Measurements from ENCODE around the gene PODXL. TPM values are rescaled to one million over a fixed set of nuclear protein-coding genes. Genes with fewer than 3 reads are reported as not detected.
"Not testable (repeated sequence)": the region's sequence is repeated elsewhere in the genome, so short reads cannot be mapped to it uniquely, and the experiment has no call there.

PODXL gene
- total and polyA plus RNA-seq, 11 donors = 30.9 to 230 (median 71.8) TPM

GRCh38 chr7:131506597-131506996, 49.8 kb downstream of the PODXL start:
- Histone ChIP-seq H3K27ac (no peak overlapping the region), H3K36me3 (peaks cover 0 to 82% (median 44%) of the 10 kb centered on the region in 9 donors), H3K27me3 (no peaks in the 10 kb centered on the region), H3K9me3 (no peaks in the 10 kb centered on the region), H3K4me1 (peaks cover 14 to 63% (median 42%) of the 10 kb centered on the region in 12 donors), H3K4me3 (no peak overlapping the region)
- 83 to 85% (median 84%) methylated on average over 18 of the region's 18 CpGs for WGBS, 4 donors
- DNase-seq (no peak), ATAC-seq (no peak)
- no peak for TF ChIP-seq POLR2A (IDR thresholded peaks at IDR 0.05)
- TF ChIP-seq CTCF (IDR thresholded peaks at IDR 0.05) = no peak
- intact Hi-C loops (cut with DNase I) = loop anchor here in 6 of 10 donors (5.0 to 10.0 kb wide), 4 partner anchors 36 to 78 kb away; partner anchors contain the start of gene PODXL (in 1 of the 6)

- DNase-seq (no peak), ATAC-seq (no peak)
- H3K9me3 ChIP-seq = no peaks in the 10 kb centered on the region
- H3K36me3 ChIP-seq = peaks cover 0 to 87% (median 43%) of the 10 kb centered on the region in 9 donors
- 90 to 91% (median 90%) methylated on average over 27 to 30 of the region's 30 CpGs for WGBS, 4 donors
- no peak overlapping the region for H3K4me3 ChIP-seq
- TF ChIP-seq POLR2A (IDR thresholded peaks at IDR 0.05) = no peak
- no peak for TF ChIP-seq CTCF (IDR thresholded peaks at IDR 0.05)
- peaks cover 14 to 61% (median 37%) of the 10 kb centered on the region in 12 donors for H3K4me1 ChIP-seq
- H3K27me3 ChIP-seq = no peaks in the 10 kb centered on the region
- intact Hi-C loops (cut with DNase I) = loop anchor here in 6 of 10 donors (5.0 to 10.0 kb wide), 4 partner anchors 36 to 79 kb away; partner anchors contain the start of gene PODXL (in 1 of the 6)
- no peak overlapping the region for H3K27ac ChIP-seq
These were observed 50.5 kb downstream of the PODXL start for GRCh38 chr7:131505636-131506557.

GRCh38 chr7:131505037-131505620, 51.3 kb downstream of the PODXL start:
- Histone ChIP-seq H3K36me3 (peaks cover 0 to 87% (median 39%) of the 10 kb centered on the region in 9 donors), H3K4me1 (peaks cover 14 to 59% (median 36%) of the 10 kb centered on the region in 12 donors), H3K27ac (peak overlapping the region in 1 of 12 donors; percentile 12)
- not testable (repeated sequence) for H3K4me3 ChIP-seq, ATAC-seq, H3K9me3 ChIP-seq, H3K27me3 ChIP-seq, DNase-seq
- intact Hi-C loops (cut with DNase I) = loop anchor here in 6 of 10 donors (5.0 to 10.0 kb wide), 4 partner anchors 37 to 80 kb away; partner anchors contain the start of gene PODXL (in 1 of the 6)
- WGBS, 4 donors = 93 to 95% (median 94%) methylated on average over 8 of the region's 8 CpGs

GRCh38 chr7:131504157-131504899, 52.1 kb downstream of the PODXL start:
- DNase-seq = no peak
- Histone ChIP-seq H3K4me1 (peaks cover 14 to 59% (median 36%) of the 10 kb centered on the region in 12 donors), H3K27me3 (no peaks in the 10 kb centered on the region), H3K27ac (peak overlapping the region in 7 of 12 donors; percentile 15 to 86 (median 71)), H3K9me3 (no peaks in the 10 kb centered on the region), H3K36me3 (peaks cover 0 to 85% (median 36%) of the 10 kb centered on the region in 9 donors), H3K4me3 (no peak overlapping the region)
- 85 to 93% (median 88%) methylated on average over 13 to 14 of the region's 14 CpGs for WGBS, 4 donors
- TF ChIP-seq POLR2A (IDR thresholded peaks at IDR 0.05) (no peak), CTCF (IDR thresholded peaks at IDR 0.05) (no peak)
- intact Hi-C loops (cut with DNase I) = loop anchor here in 2 of 10 donors (10.0 kb wide), 2 partner anchors 50 to 80 kb away; partner anchors contain the start of gene PODXL (in 1 of the 2)
- no peak for ATAC-seq

Data from heart left ventricle (tissue), 16 donors.